Keratinocyte (primary cell): Measurements from ENCODE around the gene FBXW12.

Experiments used
- CTCF ChIP-seq, 3 experiments: IDR thresholded peaks in 1 of 3; conservative IDR thresholded peaks in 1 of 3; optimal IDR thresholded peaks in 1 of 3; 2 replicates in 2 of 3; 3 replicates in 1 of 3; pipeline versions ENCODE3 to v1.5.1; 2011; ENCODE audit warnings: low read length in 3 of 3, mild to moderate bottlenecking in 3 of 3, moderate library complexity in 2 of 3, control low read depth in 1 of 3, inconsistent platforms in 1 of 3; ENCODE audit not compliant: insufficient read depth in 2 of 3; ENCODE audit errors: extremely low read depth in 1 of 3
- EZH2 ChIP-seq: IDR thresholded peaks from one replicate; pipeline ENCODE4 v1.6.1; 2012; ENCODE audit warnings: inconsistent platforms, mild to moderate bottlenecking, low read length, moderate library complexity

- TF ChIP-seq CTCF (optimal IDR thresholded peaks at IDR 0.05 in 1 of 3, IDR thresholded peaks at IDR 0.05 in 1 of 3, conservative IDR thresholded peaks at IDR 0.05 in 1 of 3; ENCODE audit: extremely low read depth in 1 of 3, insufficient read depth in 2 of 3, low read length in 3 of 3) (no peak), EZH2 (no peak)
Measured at GRCh38 chr3:48403533-48404439, 31.8 kb downstream of the FBXW12 start.
